Measurements from ENCODE around the gene COL13A1.
A peak's percentile ranks its signal among the peaks of the same experiment; 100 is the strongest.

The COL13A1 gene

GRCh38 chr10:69795242-69795934 is 6.3 kb upstream of the COL13A1 start:
- no peak for TF ChIP-seq CTCF (IDR thresholded peaks at IDR 0.05; ENCODE audit: low read depth, low read length, missing control alignments)
- in situ Hi-C loops (cut with HindIII; ENCODE audit: low sequenced_read_pairs), result no loop called here

GRCh38 chr10:69797959-69798358 is 3.7 kb upstream of the COL13A1 start:
- DNase-seq (ENCODE audit: low read depth), result no peak
- no peak for TF ChIP-seq CTCF (IDR thresholded peaks at IDR 0.05; ENCODE audit: low read depth, low read length, missing control alignments)
- in situ Hi-C loops (cut with HindIII; ENCODE audit: low sequenced_read_pairs), result no loop called here
- H3K4me3 ChIP-seq (ENCODE audit: low read depth, low read length), result no peak overlapping the region

More at GRCh38 chr10:69795242-69795934, 6.3 kb upstream of the COL13A1 start:
- DNase-seq (ENCODE audit: low read depth), result no peak
- H3K4me3 ChIP-seq (ENCODE audit: low read depth, low read length), result no peak overlapping the region

GRCh38 chr10:69800109-69800508 is 1.6 kb upstream of the COL13A1 start:
- peak; percentile 42 for DNase-seq (ENCODE audit: low read depth)
- in situ Hi-C loops (cut with HindIII; ENCODE audit: low sequenced_read_pairs), result no loop called here
- TF ChIP-seq CTCF (IDR thresholded peaks at IDR 0.05; ENCODE audit: low read depth, low read length, missing control alignments), result peak; percentile 94
- no peak overlapping the region for H3K4me3 ChIP-seq (ENCODE audit: low read depth, low read length)

GRCh38 chr10:69800665-69801064 is 1.0 kb upstream of the COL13A1 start:
- no peak for DNase-seq (ENCODE audit: low read depth)
- in situ Hi-C loops (cut with HindIII; ENCODE audit: low sequenced_read_pairs), result no loop called here
- no peak overlapping the region for H3K4me3 ChIP-seq (ENCODE audit: low read depth, low read length)
- no peak for TF ChIP-seq CTCF (IDR thresholded peaks at IDR 0.05; ENCODE audit: low read depth, low read length, missing control alignments)

GRCh38 chr10:69801094-69801433 is 642 bp upstream of the COL13A1 start:
- TF ChIP-seq CTCF (IDR thresholded peaks at IDR 0.05; ENCODE audit: low read depth, low read length, missing control alignments), result peak; percentile 54
- peak overlapping the region; percentile 76 for H3K4me3 ChIP-seq (ENCODE audit: low read depth, low read length)
- in situ Hi-C loops (cut with HindIII; ENCODE audit: low sequenced_read_pairs), result no loop called here
- peak; percentile 22 for DNase-seq (ENCODE audit: low read depth)

- TF ChIP-seq CTCF (IDR thresholded peaks at IDR 0.05; ENCODE audit: low read depth, low read length, missing control alignments), result peak; percentile 33
- in situ Hi-C loops (cut with HindIII; ENCODE audit: low sequenced_read_pairs), result no loop called here
- no peak for DNase-seq (ENCODE audit: low read depth)
These were observed 887 bp downstream of the COL13A1 start for GRCh38 chr10:69802424-69803161.

More at GRCh38 chr10:69802424-69803161, 887 bp downstream of the COL13A1 start:
- H3K4me3 ChIP-seq (ENCODE audit: low read depth, low read length), result peak overlapping the region; percentile 76
